GM12878 (cell line): ENCODE results near the gene ASB2. TPM values are rescaled to one million over a fixed set of nuclear protein-coding genes. Genes with fewer than 3 reads are reported as not detected.
A peak's percentile ranks its signal among the peaks of the same experiment; 100 is the strongest.

Experiments
- ATAC-seq: fragments of 200-7000 bp; cut with Tn5 transposase; 3 replicates; pipeline ENCODE4 v1.9.1; 2020; ENCODE audit warnings: mild to moderate bottlenecking, moderate library complexity
- BruUV-seq: library from RNA; stranded (reverse); fragments of 400-500 nt; replicated peaks from 2 replicates; lab custom pipeline; 2021; lab: Mats Ljungman, UMichigan
- CTCF ChIA-PET: fragments of 300-600 bp; sonication (Branson Sonifier 250); formaldehyde crosslinking; extraction: SDS; loops from one replicate; lab custom pipeline; 2021; ENCODE audit warnings: inconsistent platforms; lab: Yijun Ruan, JAX
- POLR2A ChIA-PET: fragments of 350-600 bp; formaldehyde crosslinking; extraction: SDS; loops from one replicate; lab custom pipeline; 2021; ENCODE audit warnings: inconsistent platforms; lab: Charles Lee
- RAD21 ChIA-PET: fragments of 300-600 bp; sonication (Branson Sonifier 250); formaldehyde crosslinking; loops from one replicate; lab custom pipeline; 2023; ENCODE audit warnings: antibody characterized with exemption; ENCODE audit not compliant: unreplicated experiment; lab: Charles Lee
- SMC1A ChIA-PET: fragments of 300-600 bp; sonication (Branson Sonifier 250); formaldehyde crosslinking; loops from one replicate; lab custom pipeline; 2023; ENCODE audit not compliant: unreplicated experiment, uncharacterized antibody; lab: Charles Lee
- DNase-seq: peaks from one replicate; pipeline ENCODE4 v3.0.0-alpha.2; 2011; ENCODE audit warnings: low read depth, low spot score
- FAIRE-seq: peaks from 3 replicates; lab custom pipeline; 2011; peaks lifted over from hg19 to GRCh38; lab: Jason Lieb, UNC
- H2AFZ ChIP-seq: 2 replicates; pipeline ENCODE4 v1.6.0; 2011; ENCODE audit warnings: low read depth, low read length, control low read depth; ENCODE audit not compliant: control insufficient read depth
- H3K27ac ChIP-seq: 2 replicates; pipeline ENCODE4 v1.5.1; 2011; ENCODE audit warnings: control low read depth; ENCODE audit not compliant: control insufficient read depth, insufficient read depth
- H3K27me3 ChIP-seq, 2 experiments: replicated peaks in 1 of 2; 2 replicates each; pipeline versions ENCODE4 v1.6.0 to v1.6.1; 2011; ENCODE audit warnings: low read length in 1 of 2; ENCODE audit not compliant: control insufficient read depth in 2 of 2, insufficient read depth in 2 of 2
- H3K36me3 ChIP-seq, 2 experiments: 2 replicates each; pipeline ENCODE4 v1.5.1; 2011; ENCODE audit warnings: low read length in 1 of 2; ENCODE audit not compliant: control insufficient read depth in 2 of 2, insufficient read depth in 2 of 2
- H3K4me1 ChIP-seq: 2 replicates; pipeline ENCODE4 v1.6.1; 2011; ENCODE audit warnings: mild to moderate bottlenecking, low read length, moderate library complexity, mixed read lengths; ENCODE audit not compliant: control insufficient read depth, insufficient read depth
- H3K4me2 ChIP-seq: 2 replicates; pipeline ENCODE4 v1.6.0; 2011; ENCODE audit warnings: control low read depth; ENCODE audit not compliant: control insufficient read depth, insufficient read depth
- H3K4me3 ChIP-seq: fragments of 200-600 bp; sonication (generic); 2 replicates; pipeline ENCODE4 v1.5.1; 2016
- H3K79me2 ChIP-seq: 2 replicates; pipeline ENCODE4 v1.6.0; 2011; ENCODE audit warnings: low read length; ENCODE audit not compliant: control insufficient read depth, insufficient read depth
- H3K9ac ChIP-seq: 2 replicates; pipeline ENCODE4 v1.8.0; 2011; ENCODE audit warnings: low read length, control low read depth, mixed read lengths; ENCODE audit not compliant: control insufficient read depth, insufficient read depth
- H3K9me3 ChIP-seq: replicated peaks from 3 replicates; pipeline ENCODE4 v1.5.1; 2011; ENCODE audit warnings: mild to moderate bottlenecking, low read length; ENCODE audit not compliant: control insufficient read depth, insufficient read depth
- H4K20me1 ChIP-seq: 2 replicates; pipeline ENCODE4 v1.6.0; 2011; ENCODE audit not compliant: control insufficient read depth, insufficient read depth
- CHD2 ChIP-seq: IDR thresholded peaks from 2 replicates; pipeline ENCODE4 v1.6.1; 2011; ENCODE audit warnings: low read depth, low read length, improper control_type of control experiment, borderline replicate concordance
- JUNB ChIP-seq: IDR thresholded peaks from 2 replicates; pipeline ENCODE4 v1.6.1; 2016; ENCODE audit warnings: antibody characterized with exemption, mild to moderate bottlenecking
- NR2F1 ChIP-seq: fragments of 450-650 bp; conservative IDR thresholded peaks from 2 replicates; pipeline ENCODE4 v1.6.1; 2017; ENCODE audit warnings: mild to moderate bottlenecking
- RAD21 ChIP-seq: IDR thresholded peaks from 2 replicates; pipeline ENCODE4 v1.6.1; 2011; ENCODE audit warnings: mild to moderate bottlenecking, low read depth, low read length, moderate library complexity; ENCODE audit not compliant: insufficient read depth
- WGBS: methylation state at CpG from one replicate; pipeline ENCODE4 v1.1.6; 2016; ENCODE audit warnings: low lambda C conversion rate; ENCODE audit not compliant: insufficient replicate concordance, insufficient coverage; ENCODE audit errors: missing lambda C conversion rate; 5-methylcytosine and 5-hydroxymethylcytosine counted together
- in situ Hi-C: fragments of 300-500 bp; cut with MboI; formaldehyde crosslinking; loops from 9 replicates; pipeline ENCODE4 v1.14.3; 2018; ENCODE audit warnings: mixed read lengths
- intact Hi-C: fragments of 100-400 bp; cut with micrococcal nuclease; formaldehyde crosslinking; loops from one replicate; pipeline ENCODE4 v1.14.2; 2022; ENCODE audit not compliant: unreplicated experiment
- polyA plus RNA-seq, 11 experiments: library from polyadenylated mRNA; depleted of rRNA in 4 of 11; unstranded in 6 of 11; stranded (reverse) in 5 of 11; fragments of >200 nt; fragmentation: Nextera tagmentation in 4 of 11; fragmentation: Illumina TruSeq in 1 of 11; extraction: Ambion mirVana in 4 of 11; extraction: Trizol in 1 of 11; gene quantifications; 1 replicate in 1 of 11; 2 replicates in 10 of 11; pipeline versions ENCODE4 v1.2.1 to v1.2.3, GENCODE V29; 2011 to 2016; ENCODE audit warnings: inconsistent platforms in 2 of 11, missing spikeins in 2 of 11, low read depth in 1 of 11
- total RNA-seq, 4 experiments: library from RNA; depleted of rRNA in 3 of 4; stranded (reverse); fragments of >200 nt in 3 of 4; fragmentation: Illumina TruSeq in 1 of 4; extraction: Trizol in 1 of 4; gene quantifications; 2 replicates each; pipeline versions ENCODE4 v1.2.1 to v1.2.3, GENCODE V29; 2013 to 2021

ASB2 gene
- total and polyA plus RNA-seq, 10 of the 15 experiments (the other 5 are each of a cell fraction or from before 2014, with no cell fraction given) = 3.0 to 54.8 (median 33.5) TPM

DNA sequence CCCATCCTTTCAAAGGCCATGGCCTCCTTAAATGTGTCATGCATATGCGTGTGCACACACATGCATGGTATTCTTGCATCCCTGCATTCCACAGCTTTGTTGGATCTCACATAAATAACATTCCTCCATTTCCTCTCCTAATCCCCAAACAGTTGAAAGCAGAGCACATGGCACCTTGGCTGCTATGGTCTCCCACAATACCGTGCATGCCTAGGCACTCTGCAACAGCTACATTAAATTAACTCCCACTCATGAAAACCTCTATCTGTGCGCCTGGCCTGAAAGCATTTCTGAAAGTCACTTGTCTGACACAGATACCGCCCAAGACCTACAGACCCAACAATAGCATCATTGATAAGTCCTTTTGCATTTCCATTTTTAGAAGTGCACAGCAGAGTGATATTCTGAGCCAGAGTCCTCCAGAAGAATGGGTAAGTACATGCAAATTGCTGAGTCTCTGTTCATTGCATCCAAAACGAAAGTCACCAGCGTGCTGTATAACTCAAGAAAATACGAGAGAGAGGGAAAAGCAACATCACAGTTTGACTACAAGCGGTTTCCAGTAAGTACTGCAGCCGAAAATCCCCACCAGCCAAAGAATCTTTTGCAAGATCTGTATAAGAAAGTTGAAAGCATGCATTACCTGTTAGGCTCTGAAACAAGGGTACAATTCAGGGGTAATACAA is 436 bp downstream of the ASB2 start (continued):
- TF ChIP-seq JUNB = peak; percentile 60

DNA sequence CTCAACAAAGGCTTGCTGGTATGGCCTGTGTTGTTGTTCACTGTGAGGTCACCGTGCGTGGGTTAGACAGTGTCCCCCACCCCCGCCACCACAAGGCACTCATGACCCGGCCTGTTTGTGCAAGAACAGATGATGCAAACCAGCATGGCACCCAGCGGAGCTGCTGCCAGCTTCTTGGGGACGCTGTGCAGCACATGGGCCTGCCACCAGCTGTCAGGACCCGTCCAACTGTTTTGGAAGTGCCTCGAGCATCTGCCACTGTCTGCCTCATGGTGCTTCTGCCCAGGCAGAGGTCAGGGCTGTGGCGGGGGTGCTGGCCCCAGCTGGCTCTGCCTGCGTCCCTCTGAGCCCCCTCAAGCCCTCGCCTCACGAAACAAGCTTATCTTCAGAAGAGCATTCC is 1.5 kb downstream of the ASB2 start:
- 88% methylated on average over 12 of the region's 12 CpGs for WGBS
- no peaks in the 10 kb centered on the region for H4K20me1 ChIP-seq
- FAIRE-seq = no peak
- H3K4me2 ChIP-seq = peak overlapping the region; percentile 75; the same call in 1 of the 2 replicates
- H3K4me3 ChIP-seq = no peak overlapping the region
- intact Hi-C loops = loop anchor here (5.0 kb wide), 1 partner anchor 107 kb away; the partner anchor contains the start of genes DDX24 and IFI27L1
- no peaks in the 10 kb centered on the region; the same call in 2 of the 3 replicates for H3K9me3 ChIP-seq
- ChIA-PET RAD21 (interaction anchor here (0.8 to 16.9 kb wide), 3 partner anchors 16 to 35 kb away, joined by 8 to 324 read pairs (median 182); partner anchors contain the start of gene CCDC197), SMC1A (interaction anchor here (1.0 to 20.2 kb wide), 7 partner anchors 9 to 162 kb away, joined by 3 to 409 read pairs (median 15); partner anchors contain the start of gene CCDC197), CTCF (interaction anchor here (0.8 to 20.8 kb wide), 5 partner anchors 14 to 162 kb away, joined by 4 to 399 read pairs (median 73); partner anchors contain the start of gene CCDC197), POLR2A (interaction anchor here (1.5 to 4.4 kb wide), 4 partner anchors 10 to 25 kb away, joined by 6 to 18 read pairs (median 10); no protein-coding TSS in a partner anchor)
- peak overlapping the region; percentile 96 for H3K27ac ChIP-seq
- no peak overlapping the region for H2AFZ ChIP-seq
- TF ChIP-seq NR2F1 = peak; percentile 26; the same call in 1 of the 2 replicates
- no peak for TF ChIP-seq CHD2
- no peak for TF ChIP-seq RAD21
- in situ Hi-C loops = loop anchor here (10.0 to 25.0 kb wide), 3 partner anchors 1213 to 1687 kb away; partner anchors contain the start of gene SYNE3
- H3K9ac ChIP-seq = peak overlapping the region; percentile 79
- H3K27me3 ChIP-seq = no peaks in the 10 kb centered on the region
- BruUV-seq = no TSS peak
- DNase-seq = no peak
- H3K36me3 ChIP-seq = no peaks in the 10 kb centered on the region
- H3K79me2 ChIP-seq = no peaks in the 10 kb centered on the region
- no peak for ATAC-seq
- peaks cover 91% of the 10 kb centered on the region for H3K4me1 ChIP-seq
